Measurements from ENCODE around the gene RNF181.

GRCh38 chr2:85588645-85589044 lies 6.9 kb upstream of the RNF181 start:
- no peak for TF ChIP-seq CTCF (IDR thresholded peaks at IDR 0.05)
- no peak for TF ChIP-seq POLR2A (IDR thresholded peaks at IDR 0.05)
- TF ChIP-seq POLR2AphosphoS5 (IDR thresholded peaks at IDR 0.05): no peak

Data from transverse colon (tissue), 4 donors.